Raji (cell line): ENCODE data around the gene VSTM4.
A peak's percentile ranks its signal among the peaks of the same experiment; 100 is the strongest.

Source experiments
- POLR2A ChIP-seq: IDR thresholded peaks from 2 replicates; pipeline ENCODE4 v1.6.1; 2011; ENCODE audit warnings: low read depth, low read length, control low read depth; ENCODE audit not compliant: insufficient read depth

The VSTM4 gene

DNA sequence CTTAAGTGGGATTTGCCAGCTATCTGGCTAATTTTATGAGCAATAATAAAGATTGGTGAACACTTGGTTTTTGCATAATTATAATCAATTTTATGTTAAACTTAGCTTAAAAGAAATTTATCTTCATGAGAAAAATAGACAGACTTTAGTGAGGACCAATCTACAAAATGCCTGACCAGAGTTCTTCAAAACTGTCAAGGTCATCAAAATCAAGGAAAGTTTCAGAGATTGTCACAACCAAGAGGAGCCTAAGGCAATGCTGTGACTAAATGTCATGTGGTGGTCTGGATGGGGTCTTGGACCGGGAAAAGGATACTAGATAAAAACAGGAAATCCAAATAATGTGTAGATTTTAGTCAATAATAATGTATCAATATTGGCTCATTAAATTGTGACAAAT, 36.2 kb upstream of the VSTM4 start:
- TF ChIP-seq POLR2A, result no peak

DNA sequence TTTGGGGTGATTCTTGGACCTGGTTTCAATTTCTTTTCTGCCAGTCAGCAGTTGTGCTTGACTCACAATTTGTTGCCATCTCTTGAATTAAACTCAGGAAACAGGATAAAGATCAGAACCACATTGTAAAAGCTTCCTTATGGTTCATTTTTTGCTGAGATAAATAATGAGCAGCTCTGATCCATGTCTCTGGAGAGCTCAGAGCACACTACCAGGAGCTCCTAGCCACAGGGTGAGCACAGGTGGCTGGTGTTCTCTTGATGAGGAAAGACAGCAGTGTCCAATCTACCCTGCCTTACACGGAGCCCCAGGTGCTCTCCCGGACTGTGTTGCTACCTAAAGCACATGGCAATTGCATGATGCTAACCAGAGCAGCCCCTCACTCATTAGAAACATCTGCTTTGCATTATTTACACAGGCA, 35.7 kb upstream of the VSTM4 start:
- no peak for TF ChIP-seq POLR2A

DNA sequence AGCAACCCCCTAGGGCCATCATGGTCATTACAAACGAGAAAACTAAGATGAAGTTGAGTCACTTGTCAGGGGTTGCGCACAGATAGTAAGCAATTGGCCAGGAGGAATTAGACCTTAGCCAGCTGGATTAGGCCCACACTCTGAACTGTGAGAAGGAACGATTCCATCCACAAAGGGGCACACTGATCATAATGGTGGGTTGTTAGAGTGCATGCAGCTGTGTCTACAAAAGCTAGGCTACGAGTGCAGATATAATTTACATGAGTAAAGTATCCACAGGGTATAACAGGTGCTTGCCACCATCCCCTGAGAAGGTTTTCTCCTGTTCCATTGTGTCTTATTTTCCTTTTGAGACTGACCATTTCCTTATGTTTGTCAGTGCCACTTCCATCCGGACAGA, 35.1 kb upstream of the VSTM4 start:
- TF ChIP-seq POLR2A, result no peak

DNA sequence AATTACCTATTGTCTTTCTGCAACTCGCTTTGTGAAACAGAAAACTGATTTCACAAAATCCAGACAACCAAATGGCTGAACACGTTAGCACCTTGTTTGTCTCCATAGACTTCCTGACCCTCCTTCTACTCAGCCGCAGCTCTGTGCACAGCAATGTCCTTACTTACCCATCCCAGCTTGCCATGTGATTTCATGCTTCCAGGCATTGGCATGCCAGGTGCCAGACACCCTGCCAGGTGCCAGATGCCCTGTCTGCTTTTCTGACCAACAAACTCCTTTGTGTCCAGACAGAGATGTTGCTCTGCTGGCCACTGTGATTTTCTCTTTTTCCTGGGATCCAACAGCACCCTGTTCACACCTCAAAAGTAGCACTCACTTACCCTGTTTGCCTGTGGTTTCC, 34.6 kb upstream of the VSTM4 start:
- TF ChIP-seq POLR2A, result no peak

DNA sequence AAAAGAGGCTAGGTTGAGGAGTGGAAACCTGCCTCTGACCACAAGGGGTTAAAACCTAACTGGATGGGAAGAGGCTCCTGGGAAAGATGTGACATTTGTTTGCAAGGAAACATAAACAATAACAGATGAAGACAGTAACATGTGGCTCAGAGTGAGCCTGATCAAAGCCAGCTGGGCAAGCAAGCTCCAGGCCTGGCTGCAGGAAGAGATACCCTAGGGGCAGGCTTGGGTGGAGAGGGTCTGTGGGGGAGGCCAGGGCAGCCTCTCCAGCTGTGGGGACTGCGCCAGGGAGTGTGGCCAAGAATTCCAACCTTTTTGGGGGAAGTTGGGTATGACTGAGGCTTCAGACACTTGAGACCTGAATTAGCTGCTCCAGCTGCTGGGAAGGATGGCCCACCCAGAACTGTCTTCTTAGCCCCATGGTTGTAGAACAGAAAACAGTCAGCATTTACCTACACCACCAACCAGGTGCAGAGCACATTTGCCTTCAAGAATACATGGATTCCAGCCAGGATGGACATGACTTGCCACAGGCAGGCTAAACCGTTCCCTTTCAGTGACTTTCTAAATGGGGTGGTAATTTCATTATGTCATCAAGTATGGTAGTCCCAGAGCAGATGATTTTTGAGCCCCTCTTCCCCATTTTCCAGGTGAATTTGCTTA, 28.9 kb upstream of the VSTM4 start:
- no peak for TF ChIP-seq POLR2A

DNA sequence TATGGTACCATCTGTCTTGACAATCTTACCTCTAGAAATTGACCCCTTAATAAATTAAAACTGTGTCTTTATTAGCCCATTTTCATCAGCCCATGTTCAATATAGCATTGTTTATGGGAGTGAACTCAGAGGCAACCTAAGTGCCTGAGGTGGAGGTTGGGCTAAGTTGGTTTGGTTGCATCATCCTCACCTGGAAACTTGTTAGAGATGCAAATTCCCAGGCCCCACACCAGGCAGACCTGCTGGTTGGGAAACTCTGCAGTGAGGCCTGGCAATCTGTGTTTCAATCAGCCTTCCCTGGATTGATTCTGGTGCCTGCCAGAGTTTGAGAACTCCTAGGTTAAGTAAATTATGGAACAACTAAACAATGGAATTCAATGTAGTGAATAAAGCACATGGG, 27.9 kb upstream of the VSTM4 start:
- TF ChIP-seq POLR2A, result no peak

DNA sequence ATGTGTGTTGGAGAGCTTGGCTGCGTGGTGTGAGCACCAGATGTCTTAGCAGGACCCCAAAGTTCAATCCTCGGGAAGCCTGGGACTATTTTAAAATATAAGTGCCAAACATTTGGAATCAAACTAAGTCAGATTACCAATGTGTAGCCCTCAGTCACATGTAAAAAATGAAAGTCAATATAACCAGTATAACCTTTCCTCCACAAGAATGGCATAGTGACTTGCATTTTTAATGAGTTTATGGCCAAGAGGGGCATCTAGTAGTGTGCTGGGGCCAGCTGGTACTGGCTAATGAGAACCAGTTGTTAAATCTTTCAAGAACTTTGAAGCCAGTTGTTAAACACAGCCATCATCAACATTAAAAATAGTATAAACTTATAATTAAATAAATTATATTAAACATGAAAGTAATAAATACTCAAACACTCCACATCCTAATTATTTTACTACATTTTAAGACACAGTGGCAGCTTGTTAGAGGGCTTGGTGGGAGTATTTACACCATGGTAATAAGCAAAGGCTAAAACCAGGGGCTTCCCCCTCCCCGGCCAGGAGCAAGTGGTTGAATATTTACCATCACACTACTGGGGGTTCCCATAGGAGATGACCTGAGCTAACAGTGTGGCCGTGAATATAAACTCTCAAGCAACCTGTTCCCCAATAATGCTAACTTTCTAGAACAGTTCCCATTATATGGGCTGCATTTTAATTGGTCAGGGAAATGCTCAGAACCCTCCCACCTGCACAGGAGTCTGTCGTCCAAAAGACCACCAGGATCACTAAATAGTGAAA, 26.4 kb upstream of the VSTM4 start:
- TF ChIP-seq POLR2A, result no peak

DNA sequence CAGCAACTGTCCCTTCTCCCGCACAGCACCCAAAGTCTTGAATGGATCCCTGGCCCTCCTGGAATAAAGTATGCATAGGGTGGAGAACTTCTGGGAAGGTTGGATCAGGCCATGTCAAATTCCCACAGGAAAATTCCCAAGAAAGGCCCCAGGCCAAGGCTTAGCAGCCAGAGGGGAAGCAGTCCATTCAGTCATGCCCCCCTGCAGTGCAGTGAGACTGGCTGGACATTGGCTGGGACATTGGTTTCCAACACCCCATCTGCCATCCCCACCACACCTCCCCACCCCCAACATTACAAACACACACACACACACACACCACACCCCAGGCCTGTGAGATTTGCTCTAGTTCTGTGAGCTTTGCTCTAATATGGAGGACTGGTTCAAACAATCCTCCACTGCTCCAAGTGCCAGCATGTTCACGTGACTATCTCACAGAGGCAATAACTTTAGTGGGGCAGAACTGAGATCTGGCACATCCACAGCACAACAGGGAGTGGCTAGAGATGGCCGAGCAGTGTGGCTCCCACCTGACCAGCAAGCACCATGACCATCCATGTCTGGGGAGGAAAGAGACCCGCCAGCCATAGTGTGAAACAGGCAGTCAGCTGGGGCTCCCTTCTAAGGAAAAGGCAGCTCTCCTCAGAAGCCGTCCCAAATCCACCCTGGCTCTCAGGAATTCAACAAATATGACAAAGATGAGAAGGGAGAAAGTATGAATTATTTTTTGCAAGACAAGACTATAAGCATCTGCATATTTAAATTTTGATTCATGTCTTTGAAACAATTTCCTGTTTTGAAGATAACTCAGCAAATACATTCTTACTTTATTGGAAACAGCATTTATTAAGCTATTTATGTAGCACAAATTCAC, 25.2 kb upstream of the VSTM4 start:
- no peak for TF ChIP-seq POLR2A

DNA sequence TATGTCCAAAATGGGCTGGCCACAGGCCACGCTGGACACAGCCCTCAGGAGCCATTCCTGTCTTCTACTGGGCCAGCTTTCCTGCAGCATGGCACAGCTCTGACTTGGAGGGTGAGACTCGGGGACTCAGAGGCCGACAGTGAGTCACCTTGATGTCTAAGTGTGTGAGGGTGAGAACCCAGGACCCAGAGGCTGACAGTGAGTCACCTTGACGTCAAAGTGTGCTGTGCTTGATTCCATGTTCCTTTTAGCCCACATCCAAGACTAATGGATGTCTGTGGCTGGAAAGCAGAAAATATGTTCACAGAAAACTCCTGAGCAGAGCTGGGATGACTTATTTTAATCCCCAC, 24.5 kb upstream of the VSTM4 start:
- TF ChIP-seq POLR2A, result no peak

DNA sequence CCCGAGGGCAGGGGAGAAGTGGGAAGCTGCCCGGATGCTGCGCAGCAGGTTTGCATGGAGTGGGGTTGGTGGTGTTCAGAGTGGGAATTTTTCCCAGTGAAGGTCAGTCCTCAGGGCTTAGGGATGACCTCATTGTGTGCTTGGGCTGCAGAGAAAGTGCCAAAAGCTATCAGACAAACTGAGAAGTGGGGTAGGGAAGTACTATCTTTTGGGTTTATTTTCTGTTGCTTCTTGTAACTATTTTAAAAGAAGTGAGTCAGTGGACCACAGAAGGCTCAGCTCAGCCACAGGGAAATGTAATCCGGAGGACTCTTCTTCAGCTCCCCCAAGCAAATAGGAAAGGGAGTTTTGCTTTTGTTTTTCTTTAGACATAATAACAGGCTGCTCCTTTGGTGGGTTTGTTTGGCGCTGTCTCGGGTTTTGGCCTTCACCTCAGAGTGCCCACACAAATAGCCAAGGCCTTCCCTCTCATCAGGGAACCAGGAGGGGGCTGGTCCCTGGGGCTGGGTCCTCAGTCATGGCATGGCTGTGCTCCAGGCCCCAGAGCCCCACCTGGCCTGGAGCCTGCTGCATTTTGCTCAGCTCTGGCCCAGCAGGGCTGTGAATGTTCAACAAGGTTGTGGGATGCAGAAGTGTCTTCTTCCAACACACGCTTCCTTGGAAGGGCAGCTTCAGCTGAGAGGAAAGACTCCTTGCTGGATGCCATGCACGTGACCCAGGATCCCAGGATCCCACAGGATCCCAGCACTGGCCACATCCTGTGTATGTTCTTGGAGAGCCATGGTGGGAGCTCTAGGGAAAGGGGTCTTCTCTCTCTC, 23.9 kb upstream of the VSTM4 start:
- TF ChIP-seq POLR2A, result no peak

DNA sequence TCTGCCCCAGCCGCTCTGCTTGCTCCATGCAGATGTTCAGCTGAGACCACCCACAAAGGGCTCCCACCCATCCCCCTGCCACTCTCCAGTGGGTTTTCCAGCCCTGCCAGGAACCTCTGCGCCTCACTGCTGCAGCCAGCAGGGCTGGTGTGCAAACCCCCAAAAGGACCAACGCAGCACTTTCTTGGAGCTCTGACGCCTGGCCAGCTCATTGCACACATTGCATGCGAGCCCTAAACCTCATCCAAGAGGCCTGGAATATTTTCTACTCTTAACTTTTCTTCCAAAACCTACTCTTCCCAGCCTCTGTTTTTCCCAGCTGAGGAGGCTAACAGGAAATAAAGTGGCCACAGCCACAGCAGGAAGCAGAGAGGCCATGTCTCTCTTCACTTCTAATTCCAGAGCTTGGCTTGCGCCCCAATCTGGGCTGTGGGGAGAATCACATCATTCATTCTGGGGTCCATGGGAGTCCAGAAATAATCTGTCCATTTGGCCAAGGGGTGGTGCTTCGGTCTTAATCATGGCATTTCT, 23.1 kb upstream of the VSTM4 start:
- no peak for TF ChIP-seq POLR2A

DNA sequence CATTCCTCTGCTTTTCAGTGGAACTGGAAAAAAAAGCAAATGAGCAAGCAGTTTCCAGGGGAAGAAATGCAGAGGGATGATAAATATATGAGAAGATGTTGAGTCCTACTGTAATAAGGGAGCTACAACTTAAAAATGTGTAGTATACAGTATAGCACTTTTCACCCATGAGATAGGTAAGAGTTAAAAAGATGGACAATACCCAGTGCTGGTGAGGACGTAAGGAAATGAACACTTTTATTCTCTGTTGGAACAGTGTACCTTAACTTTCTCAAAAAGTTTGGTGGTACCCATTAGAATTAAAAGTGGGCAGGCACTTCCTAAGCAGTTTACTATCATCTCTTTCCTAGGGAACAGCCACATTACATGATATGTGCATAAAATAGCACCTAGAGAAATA, 21.2 kb upstream of the VSTM4 start:
- TF ChIP-seq POLR2A, result no peak

DNA sequence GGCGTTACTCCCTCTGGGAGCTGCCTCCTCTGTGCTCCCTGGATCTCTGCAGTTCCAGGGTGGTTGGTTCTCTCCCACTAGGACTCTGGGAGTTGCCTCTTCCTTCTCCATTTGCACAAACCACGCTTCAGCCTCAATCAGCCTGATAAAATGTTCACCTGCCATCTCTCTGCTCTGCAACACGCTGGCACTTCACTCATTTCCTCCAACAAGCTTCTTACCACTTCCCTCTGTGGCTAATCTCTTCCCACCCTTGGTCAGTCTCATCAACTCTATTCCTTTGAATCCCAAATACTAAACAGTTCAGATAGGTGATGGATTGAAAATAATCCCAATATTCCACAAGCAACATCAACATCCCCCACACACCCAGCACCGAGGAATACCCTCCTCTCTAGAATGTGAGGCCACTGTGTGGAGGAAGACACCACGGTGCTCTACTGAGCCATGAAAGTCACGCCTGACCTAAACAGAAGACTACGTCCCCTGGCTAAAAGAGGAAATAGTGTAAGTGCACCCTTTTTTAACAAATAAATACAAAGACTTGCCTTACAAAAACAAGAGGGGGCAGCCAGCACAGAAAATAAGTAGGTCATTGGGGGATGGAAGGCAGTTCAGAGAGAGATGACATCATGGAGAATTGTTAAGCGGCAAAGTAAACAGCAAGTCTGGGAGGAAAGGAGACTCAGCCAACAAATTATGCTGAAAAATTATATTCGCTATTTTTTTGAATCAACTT, 20.4 kb upstream of the VSTM4 start:
- TF ChIP-seq POLR2A, result 0 out of 2 replicates have a peak, but pooled peaks have one; percentile 45

DNA sequence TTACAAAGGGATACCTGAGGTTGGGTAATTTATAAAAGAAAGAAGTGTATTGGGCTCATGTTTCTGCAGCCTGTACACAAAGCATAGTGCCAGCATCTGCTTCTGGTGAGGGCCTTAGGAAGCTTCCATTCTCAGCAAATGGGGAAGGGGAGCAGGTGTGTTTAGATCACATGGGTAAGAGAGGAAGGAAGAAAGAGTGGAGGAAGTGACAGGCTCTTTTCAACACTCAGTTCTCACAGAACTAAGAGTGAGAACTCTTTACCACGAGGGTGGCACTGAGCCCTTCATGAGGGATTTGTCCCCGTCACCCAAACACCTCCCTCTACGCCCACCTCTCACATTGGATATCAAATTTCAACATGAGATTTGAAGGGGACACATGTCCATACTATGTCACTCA, 19.0 kb upstream of the VSTM4 start:
- no peak for TF ChIP-seq POLR2A
